ENCODE data around the gene TMEM132C. TPM values are rescaled to one million over a fixed set of nuclear protein-coding genes. Genes with fewer than 3 reads are reported as not detected.

TMEM132C gene
- total and polyA plus RNA-seq, 2 donors (not counting 1 experiment from before 2014, with no cell fraction given): not detected

DNA sequence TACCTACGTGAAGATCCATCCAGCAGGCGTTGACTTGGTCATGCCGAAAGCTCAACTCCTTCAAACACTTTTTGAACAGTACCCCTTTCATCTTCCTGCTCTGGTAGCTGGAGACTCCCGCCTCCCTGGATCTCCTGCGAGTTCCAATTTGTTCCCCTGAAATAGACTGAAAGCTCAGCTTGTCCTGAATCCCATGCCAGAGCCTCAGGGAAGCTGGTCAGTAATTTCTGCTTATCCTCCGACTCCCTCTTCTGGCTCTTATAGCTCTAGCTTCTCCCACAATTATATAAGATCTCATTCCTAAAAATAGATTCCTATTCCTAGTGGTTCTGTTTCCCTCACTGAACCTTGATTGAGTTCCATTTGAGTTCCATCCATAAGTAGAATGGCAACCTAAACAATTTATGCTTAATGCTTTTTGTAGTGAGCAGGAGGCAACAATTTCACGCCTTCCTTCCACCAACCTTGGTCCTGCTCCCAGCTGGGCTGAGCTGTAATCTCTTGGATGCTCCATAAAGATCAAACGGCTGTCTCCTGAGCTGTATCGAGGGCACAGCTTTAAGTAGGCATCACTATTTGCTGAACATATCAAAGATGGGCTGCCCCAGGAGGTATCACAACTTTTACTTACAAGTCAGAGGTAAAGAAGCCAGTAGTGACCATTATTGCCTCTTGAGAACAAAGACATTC, 8.0 kb upstream of the TMEM132C start:
- WGBS (ENCODE audit: insufficient coverage): 35% methylated on average over 6 of the region's 9 CpGs
- H3K4me3 Mint-ChIP-seq: no peak overlapping the region
- no peaks in the 10 kb centered on the region for H3K79me2 ChIP-seq (ENCODE audit: control insufficient read depth, insufficient read depth, low read length)
- no peaks in the 10 kb centered on the region for H3K4me1 Mint-ChIP-seq
- H2AFZ ChIP-seq (ENCODE audit: insufficient read depth, low read depth, low read length, poor library complexity, severe bottlenecking): no peak overlapping the region
- peaks cover 0 to 1% (median 0%) of the 10 kb centered on the region in 3 donors for H3K9me3 ChIP-seq (ENCODE audit: control extremely low read depth in 1 of 3, control insufficient read depth in 2 of 3, insufficient read depth in 1 of 3, low read length in 2 of 3)
- ATAC-seq (ENCODE audit: low read depth) (no peak), DNase-seq (no peak)
- no peak overlapping the region for H3K9ac ChIP-seq (ENCODE audit: low read length)
- H3K27me3 Mint-ChIP-seq: peaks cover 5% of the 10 kb centered on the region
- no peak overlapping the region for H3K27ac Mint-ChIP-seq
- TF ChIP-seq, protein P1, sequence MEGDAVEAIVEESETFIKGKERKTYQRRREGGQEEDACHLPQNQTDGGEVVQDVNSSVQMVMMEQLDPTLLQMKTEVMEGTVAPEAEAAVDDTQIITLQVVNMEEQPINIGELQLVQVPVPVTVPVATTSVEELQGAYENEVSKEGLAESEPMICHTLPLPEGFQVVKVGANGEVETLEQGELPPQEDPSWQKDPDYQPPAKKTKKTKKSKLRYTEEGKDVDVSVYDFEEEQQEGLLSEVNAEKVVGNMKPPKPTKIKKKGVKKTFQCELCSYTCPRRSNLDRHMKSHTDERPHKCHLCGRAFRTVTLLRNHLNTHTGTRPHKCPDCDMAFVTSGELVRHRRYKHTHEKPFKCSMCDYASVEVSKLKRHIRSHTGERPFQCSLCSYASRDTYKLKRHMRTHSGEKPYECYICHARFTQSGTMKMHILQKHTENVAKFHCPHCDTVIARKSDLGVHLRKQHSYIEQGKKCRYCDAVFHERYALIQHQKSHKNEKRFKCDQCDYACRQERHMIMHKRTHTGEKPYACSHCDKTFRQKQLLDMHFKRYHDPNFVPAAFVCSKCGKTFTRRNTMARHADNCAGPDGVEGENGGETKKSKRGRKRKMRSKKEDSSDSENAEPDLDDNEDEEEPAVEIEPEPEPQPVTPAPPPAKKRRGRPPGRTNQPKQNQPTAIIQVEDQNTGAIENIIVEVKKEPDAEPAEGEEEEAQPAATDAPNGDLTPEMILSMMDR (IDR thresholded peaks at IDR 0.05): no peak
- no peak for TF ChIP-seq EZH2 (IDR thresholded peaks at IDR 0.05; ENCODE audit: borderline replicate concordance, insufficient read depth, low read depth, low read length, poor library complexity, severe bottlenecking)
- no peaks in the 10 kb centered on the region for H4K20me1 ChIP-seq (ENCODE audit: control insufficient read depth, insufficient read depth, low read length, poor library complexity, severe bottlenecking)
- no peak overlapping the region for H3K4me3 ChIP-seq (ENCODE audit: control extremely low read depth in 1 of 5, extremely low read depth in 1 of 5, insufficient read depth in 1 of 5, low read depth in 2 of 5, low read length in 4 of 5)
- no peaks in the 10 kb centered on the region for H3K4me1 ChIP-seq (ENCODE audit: control insufficient read depth in 2 of 2, insufficient read depth in 2 of 2, low read length in 2 of 2)
- H3K9me3 Mint-ChIP-seq (ENCODE audit: insufficient read depth): peaks cover under 1% of the 10 kb centered on the region
- ChIA-PET CTCF (interaction anchor here (0.6 to 1.8 kb wide), 8 partner anchors 8 to 1751 kb away, joined by 3 to 13 read pairs (median 4); no protein-coding TSS in a partner anchor), POLR2A (no interaction called here)
- peaks cover 0 to 4% (median 0%) of the 10 kb centered on the region in 4 experiments for H3K27me3 ChIP-seq (replicated peaks in 1 of 4; ENCODE audit: control extremely low read depth in 1 of 4, control insufficient read depth in 3 of 4, insufficient read depth in 4 of 4, low read length in 3 of 4)
- H3K4me2 ChIP-seq (replicated peaks; ENCODE audit: low read depth, low read length, poor library complexity, severe bottlenecking): no peak overlapping the region
- intact Hi-C loops (cut with micrococcal nuclease): no loop called here
- no peak overlapping the region for H3K27ac ChIP-seq (ENCODE audit: low read length in 2 of 2)
- H3K36me3 ChIP-seq (replicated peaks in 1 of 2; ENCODE audit: control extremely low read depth in 1 of 2, control insufficient read depth in 1 of 2, extremely low read depth in 1 of 2, insufficient read depth in 2 of 2, low read length in 1 of 2): no peaks in the 10 kb centered on the region

DNA sequence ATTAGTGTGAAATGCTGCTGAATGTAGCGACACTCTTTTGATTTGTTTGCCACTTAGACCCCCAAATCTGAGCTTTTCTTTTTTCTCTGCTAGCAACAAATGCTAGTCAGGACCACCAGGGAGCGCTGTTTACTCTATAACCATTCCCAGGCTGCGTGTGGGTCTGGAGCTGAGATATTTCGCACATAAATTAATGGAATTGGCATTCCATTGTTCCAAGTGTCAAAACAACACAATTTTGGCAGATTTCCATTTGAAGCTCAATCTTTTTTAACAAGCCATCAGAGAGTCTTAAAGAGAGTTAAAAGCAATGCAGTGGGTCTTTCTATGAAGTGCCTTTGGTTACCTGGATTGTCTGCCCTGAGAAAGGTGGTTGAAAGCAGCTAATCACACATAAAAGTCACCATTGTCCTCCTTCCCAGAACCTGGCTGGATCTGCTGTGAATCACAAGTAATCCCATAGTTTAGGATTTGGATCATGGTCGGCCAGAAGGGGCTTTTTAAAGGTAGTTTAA, 7.4 kb upstream of the TMEM132C start:
- Histone ChIP-seq H3K4me1 (ENCODE audit: control insufficient read depth in 2 of 2, insufficient read depth in 2 of 2, low read length in 2 of 2) (no peaks in the 10 kb centered on the region), H3K27ac (ENCODE audit: low read length in 2 of 2) (no peak overlapping the region), H2AFZ (ENCODE audit: insufficient read depth, low read depth, low read length, poor library complexity, severe bottlenecking) (no peak overlapping the region), H3K36me3 (replicated peaks in 1 of 2; ENCODE audit: control extremely low read depth in 1 of 2, control insufficient read depth in 1 of 2, extremely low read depth in 1 of 2, insufficient read depth in 2 of 2, low read length in 1 of 2) (no peaks in the 10 kb centered on the region), H3K27me3 (replicated peaks in 1 of 4; ENCODE audit: control extremely low read depth in 1 of 4, control insufficient read depth in 3 of 4, insufficient read depth in 4 of 4, low read length in 3 of 4) (peaks cover 0 to 4% (median 0%) of the 10 kb centered on the region in 4 experiments), H3K79me2 (ENCODE audit: control insufficient read depth, insufficient read depth, low read length) (no peaks in the 10 kb centered on the region), H3K4me3 (ENCODE audit: control extremely low read depth in 1 of 5, extremely low read depth in 1 of 5, insufficient read depth in 1 of 5, low read depth in 2 of 5, low read length in 4 of 5) (no peak overlapping the region), H3K9me3 (ENCODE audit: control extremely low read depth in 1 of 3, control insufficient read depth in 2 of 3, insufficient read depth in 1 of 3, low read length in 2 of 3) (peaks cover 0 to 2% (median 0%) of the 10 kb centered on the region in 3 donors), H3K4me2 (replicated peaks; ENCODE audit: low read depth, low read length, poor library complexity, severe bottlenecking) (no peak overlapping the region), H4K20me1 (ENCODE audit: control insufficient read depth, insufficient read depth, low read length, poor library complexity, severe bottlenecking) (no peaks in the 10 kb centered on the region), H3K9ac (ENCODE audit: low read length) (no peak overlapping the region)
- peaks cover 8% of the 10 kb centered on the region for H3K27me3 Mint-ChIP-seq
- ChIA-PET POLR2A (no interaction called here), CTCF (interaction anchor here (0.6 to 1.8 kb wide), 8 partner anchors 8 to 1750 kb away, joined by 3 to 13 read pairs (median 4); no protein-coding TSS in a partner anchor)
- H3K27ac Mint-ChIP-seq: no peak overlapping the region
- H3K4me3 Mint-ChIP-seq: no peak overlapping the region
- intact Hi-C loops (cut with micrococcal nuclease): no loop called here
- WGBS (ENCODE audit: insufficient coverage): 6% methylated on average over 3 of the region's 5 CpGs
- H3K4me1 Mint-ChIP-seq: no peaks in the 10 kb centered on the region
- no peak for TF ChIP-seq EZH2 (IDR thresholded peaks at IDR 0.05; ENCODE audit: borderline replicate concordance, insufficient read depth, low read depth, low read length, poor library complexity, severe bottlenecking)
- TF ChIP-seq, protein P1 (IDR thresholded peaks at IDR 0.05): peak; percentile 63
- H3K9me3 Mint-ChIP-seq (ENCODE audit: insufficient read depth): no peaks in the 10 kb centered on the region
- DNase-seq: peak; percentile 15
- no peak for ATAC-seq (ENCODE audit: low read depth)

Data from B cell (primary cell).